GM19324 (cell line): Measurements from ENCODE around the gene TMEM117.

ENCODE experiments used
- ATAC-seq: cut with Tn5 transposase; IDR thresholded peaks from one replicate; pipeline ENCODE4 v1.9.1; 2021; ENCODE audit warnings: mild to moderate bottlenecking, moderate library complexity; ENCODE audit not compliant: unreplicated experiment, low FRiP score

The TMEM117 gene

GRCh38 chr12:44258246-44258645, 422.4 kb downstream of the TMEM117 start:
- no peak for ATAC-seq

GRCh38 chr12:44259890-44260289, 424.0 kb downstream of the TMEM117 start:
- no peak for ATAC-seq

GRCh38 chr12:44260581-44260980, 424.7 kb downstream of the TMEM117 start:
- ATAC-seq, result no peak

GRCh38 chr12:44285321-44285960, 449.6 kb downstream of the TMEM117 start:
- no peak for ATAC-seq

GRCh38 chr12:44286336-44286735, 450.5 kb downstream of the TMEM117 start:
- no peak for ATAC-seq

- no peak for ATAC-seq
Measured at GRCh38 chr12:44286821-44287505, 451.1 kb downstream of the TMEM117 start.

- no peak for ATAC-seq
Measured at GRCh38 chr12:44287545-44287944, 451.7 kb downstream of the TMEM117 start.

GRCh38 chr12:44294649-44295048, 458.8 kb downstream of the TMEM117 start:
- ATAC-seq, result peak; percentile 84

GRCh38 chr12:44295958-44296623, 460.2 kb downstream of the TMEM117 start:
- ATAC-seq, result no peak

- no peak for ATAC-seq
Measured at GRCh38 chr12:44296624-44297197, 460.8 kb downstream of the TMEM117 start.

GRCh38 chr12:44299524-44299923, 463.6 kb downstream of the TMEM117 start:
- no peak for ATAC-seq

- ATAC-seq, result no peak
Measured at GRCh38 chr12:44307506-44308168, 471.8 kb downstream of the TMEM117 start.

GRCh38 chr12:44313188-44313587, 477.3 kb downstream of the TMEM117 start:
- no peak for ATAC-seq

GRCh38 chr12:44314007-44314500, 478.2 kb downstream of the TMEM117 start:
- ATAC-seq, result no peak

- no peak for ATAC-seq
Measured at GRCh38 chr12:44317651-44318126, 481.8 kb downstream of the TMEM117 start.

- ATAC-seq, result no peak
Measured at GRCh38 chr12:44331269-44331668, 495.4 kb downstream of the TMEM117 start.

GRCh38 chr12:44334347-44334746, 498.5 kb downstream of the TMEM117 start:
- no peak for ATAC-seq

GRCh38 chr12:44335030-44335429, 499.1 kb downstream of the TMEM117 start:
- no peak for ATAC-seq

GRCh38 chr12:44336577-44336976, 500.7 kb downstream of the TMEM117 start:
- ATAC-seq, result no peak

GRCh38 chr12:44342371-44342770, 506.5 kb downstream of the TMEM117 start:
- no peak for ATAC-seq
